T-helper 2 cell treated with Interferon-gamma antibody and Interleukin-4, amounts not matched to agents 100 ng/mL and 5 ng/mL, for 36 hours (primary cell): ENCODE results near the gene OSBPL7. TPM values are rescaled to one million over a fixed set of nuclear protein-coding genes. Genes with fewer than 3 reads are reported as not detected.

Experiments used
- intact Hi-C: fragments of 100-400 bp; cut with micrococcal nuclease; formaldehyde crosslinking; loops from one replicate; pipeline ENCODE4 v1.15.1; 2023
- total RNA-seq: library from RNA; stranded (reverse); gene quantifications from 2 replicates; pipeline ENCODE4 v1.2.3, GENCODE V29; 2022

Gene OSBPL7
- total RNA-seq, 1 donor from 2014 or later = 33.0 TPM

DNA sequence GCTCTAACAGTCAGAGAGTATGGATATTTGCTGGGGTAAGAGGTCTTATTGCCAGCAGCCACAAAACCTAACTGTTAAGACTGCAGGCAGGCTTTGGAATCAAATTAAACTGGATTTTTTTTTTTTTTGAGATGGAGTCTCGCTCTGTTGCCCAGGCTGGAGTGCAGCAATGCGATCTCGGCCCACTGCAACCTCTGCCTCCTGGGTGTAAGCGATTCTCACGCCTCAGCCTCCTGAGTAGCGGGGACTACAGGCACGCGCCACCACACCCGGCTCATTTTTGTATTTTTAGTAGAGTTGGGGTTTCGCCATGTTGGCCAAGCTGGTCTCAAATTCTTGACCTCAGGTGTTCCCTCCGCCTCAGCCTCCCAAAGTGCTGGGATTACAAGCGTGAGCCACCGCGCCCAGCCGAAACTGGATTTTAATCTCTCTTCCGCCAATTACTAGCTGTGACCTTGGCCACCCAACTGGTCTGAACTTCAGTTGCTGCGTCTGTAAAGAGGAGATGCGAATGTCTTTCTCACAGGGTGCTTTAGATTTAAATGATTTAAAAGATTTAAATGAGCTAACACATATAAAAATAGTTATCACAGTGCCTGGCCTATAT, 8.9 kb upstream of the OSBPL7 start:
- intact Hi-C loops = loop anchor here (1.0 kb wide), 4 partner anchors 9 to 181 kb away; partner anchors contain the start of genes KPNB1, OSBPL7, SCRN2 and SP2

DNA sequence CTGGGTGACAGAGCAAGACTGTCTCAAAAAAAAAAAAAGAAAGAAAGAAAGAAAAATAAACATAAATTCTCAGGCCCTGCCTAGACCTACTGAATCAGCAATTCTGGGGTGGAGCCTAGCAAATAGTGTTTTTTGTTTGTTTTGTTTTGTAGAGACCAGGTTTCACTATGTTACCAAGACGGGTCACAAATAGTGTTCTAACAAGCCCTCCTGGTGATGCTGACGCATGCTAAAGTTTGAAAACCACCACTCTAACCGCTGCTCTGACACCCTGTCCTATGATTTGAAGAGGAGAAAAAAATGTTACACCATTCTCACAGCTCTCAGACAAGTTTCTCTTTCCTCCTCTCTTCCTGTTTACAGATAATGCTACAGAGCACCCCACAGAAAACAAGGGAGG, 8.3 kb upstream of the OSBPL7 start:
- intact Hi-C loops = no loop called here

DNA sequence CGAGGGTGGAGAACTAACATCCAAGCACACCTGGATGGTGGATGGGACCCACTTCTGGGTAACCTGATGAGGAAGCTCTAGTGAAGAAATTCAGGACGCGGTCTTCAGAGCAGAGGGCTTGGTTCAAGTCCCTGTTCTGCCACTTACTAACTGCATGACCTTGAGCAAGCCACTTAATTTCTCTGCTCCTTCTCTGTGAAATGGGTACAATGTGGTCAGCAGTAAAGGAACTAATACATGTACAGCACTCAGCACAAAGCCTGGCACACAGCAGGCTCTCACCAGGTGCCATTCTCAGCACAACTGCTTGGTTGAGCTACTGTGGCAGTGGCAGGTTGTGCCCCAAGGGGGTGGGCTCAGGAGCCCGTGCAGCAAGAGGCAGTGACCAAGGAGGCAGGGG, 1.9 kb upstream of the OSBPL7 start:
- intact Hi-C loops = no loop called here

DNA sequence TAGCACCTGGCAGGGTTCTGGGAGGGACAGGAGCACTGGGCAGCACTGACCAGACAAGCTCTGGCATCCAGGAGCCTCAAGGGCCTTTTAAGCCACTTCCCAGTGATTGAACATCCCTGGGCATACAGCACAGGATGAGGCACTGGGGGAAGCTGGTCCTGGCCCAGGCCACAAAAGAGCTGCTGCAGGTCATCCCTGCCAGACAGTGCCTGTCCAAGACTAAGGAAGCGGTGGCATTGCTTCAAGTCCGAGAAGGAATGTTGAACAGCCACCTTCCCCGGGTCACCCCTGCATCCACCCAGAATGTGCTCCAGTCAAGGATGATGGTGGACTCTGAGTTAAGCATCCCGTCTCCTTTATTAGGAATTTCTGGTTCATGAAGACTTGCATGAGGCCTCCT, 1.2 kb upstream of the OSBPL7 start:
- intact Hi-C loops = no loop called here

DNA sequence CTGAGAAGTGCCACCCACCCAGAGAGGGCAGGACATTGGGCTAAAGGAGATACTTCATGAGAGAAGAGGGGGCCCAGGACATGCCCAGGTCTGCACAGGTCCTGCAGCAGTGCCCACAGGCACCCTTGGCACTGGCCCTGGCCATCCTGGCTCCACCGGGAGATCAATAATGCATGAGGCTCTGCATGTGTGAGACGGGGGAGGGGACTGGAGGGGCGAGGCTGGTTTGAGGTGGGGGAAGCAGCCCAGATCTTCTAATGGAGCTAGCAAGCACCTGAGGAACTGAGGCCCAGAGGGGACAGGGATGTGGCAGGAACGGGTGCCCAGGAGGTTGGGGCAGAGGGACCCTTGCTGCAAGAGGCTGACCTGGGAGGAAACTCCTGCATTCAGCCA, 567 bp downstream of the OSBPL7 start:
- intact Hi-C loops = loop anchor here (1.0 kb wide), 1 partner anchor 10 kb away; the partner anchor contains the start of genes LRRC46 and MRPL10

DNA sequence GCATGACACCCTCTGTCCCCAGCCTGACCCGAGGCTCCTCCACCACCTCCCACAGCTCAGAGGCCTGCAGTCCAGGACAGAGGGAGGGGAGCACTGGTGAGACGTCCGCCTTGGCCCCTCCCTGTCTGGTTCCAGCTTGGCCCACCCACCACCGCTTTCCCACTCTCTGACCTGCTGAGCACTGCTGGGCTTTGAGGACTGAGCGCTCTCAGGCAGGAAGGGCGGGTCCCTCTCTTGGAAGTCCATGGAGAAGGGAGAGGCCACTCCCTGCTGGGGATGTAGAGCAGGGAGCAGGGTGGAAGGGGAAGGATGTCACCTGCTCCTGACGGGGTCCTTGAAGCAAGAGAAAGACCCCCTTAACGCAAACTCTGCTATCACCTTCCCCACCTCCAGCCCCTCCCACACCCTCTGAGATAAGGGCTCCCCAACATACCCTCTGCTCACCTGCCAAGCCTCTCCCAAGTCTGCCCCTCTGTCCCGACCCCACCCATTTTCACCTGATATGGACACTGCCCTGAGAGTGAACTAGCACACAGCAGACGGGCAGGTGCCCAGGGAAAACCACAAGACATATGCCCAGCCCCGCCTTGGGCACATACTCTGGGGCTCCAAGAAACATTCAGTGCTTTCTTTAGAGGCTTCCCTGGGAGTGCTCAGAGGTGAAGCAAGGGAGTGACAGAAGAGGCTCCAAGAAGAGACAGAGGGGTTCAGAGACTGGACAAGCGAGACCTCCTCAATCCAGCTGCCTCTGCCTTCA, 1.4 kb downstream of the OSBPL7 start:
- intact Hi-C loops = no loop called here

DNA sequence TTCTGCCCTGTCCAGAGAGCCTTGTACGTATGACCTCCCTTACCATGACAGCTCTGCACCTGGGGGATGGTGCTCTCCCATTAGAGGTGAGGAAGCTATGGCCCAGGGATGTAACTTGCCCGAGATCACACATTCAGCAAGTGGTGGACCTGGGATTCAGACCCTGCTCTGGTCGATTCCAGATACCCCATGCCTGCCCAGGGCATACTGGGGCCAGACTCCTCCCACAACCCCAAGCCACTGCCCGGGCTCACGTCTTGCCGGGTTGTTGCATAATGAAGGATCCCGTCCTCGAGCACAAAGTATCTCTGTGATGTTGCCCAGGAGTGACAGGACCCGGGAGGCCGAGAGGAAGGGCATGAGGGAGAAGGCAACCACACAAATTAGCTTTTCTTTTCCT, 2.1 kb downstream of the OSBPL7 start:
- intact Hi-C loops = no loop called here

DNA sequence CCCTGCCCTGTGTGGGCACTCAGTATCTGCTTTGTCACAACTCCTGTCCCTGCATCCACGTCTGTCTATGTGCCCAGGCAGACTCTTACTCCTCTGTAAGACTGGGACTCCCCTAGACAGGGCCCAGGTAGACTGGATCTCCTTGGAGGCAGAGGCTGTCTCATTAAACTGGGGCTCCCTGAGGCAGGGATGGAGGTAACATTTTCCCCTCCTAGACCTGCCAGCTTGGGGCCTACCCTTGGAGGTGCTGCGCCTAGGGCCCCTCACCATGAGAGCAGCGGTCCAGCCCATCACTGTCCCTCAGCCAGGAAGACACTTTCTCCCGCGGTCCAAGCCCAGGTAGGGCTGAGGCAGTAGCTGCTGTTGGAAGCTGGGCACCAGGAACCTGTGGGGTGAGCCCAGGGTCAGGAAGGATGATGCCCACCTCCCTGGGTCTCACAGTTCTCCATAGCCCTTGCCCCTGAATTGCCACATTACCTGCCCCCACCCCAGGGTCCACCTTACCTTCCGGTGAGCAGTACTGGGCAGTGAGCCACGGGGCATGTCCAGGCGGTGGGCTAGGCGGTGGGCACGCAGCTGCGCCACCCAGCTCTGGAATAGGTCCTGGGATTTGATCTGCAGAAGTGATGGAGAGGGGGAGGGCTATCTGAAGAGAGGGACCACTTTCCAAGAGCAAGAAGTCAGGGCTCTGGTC, 3.4 kb downstream of the OSBPL7 start:
- intact Hi-C loops = no loop called here

DNA sequence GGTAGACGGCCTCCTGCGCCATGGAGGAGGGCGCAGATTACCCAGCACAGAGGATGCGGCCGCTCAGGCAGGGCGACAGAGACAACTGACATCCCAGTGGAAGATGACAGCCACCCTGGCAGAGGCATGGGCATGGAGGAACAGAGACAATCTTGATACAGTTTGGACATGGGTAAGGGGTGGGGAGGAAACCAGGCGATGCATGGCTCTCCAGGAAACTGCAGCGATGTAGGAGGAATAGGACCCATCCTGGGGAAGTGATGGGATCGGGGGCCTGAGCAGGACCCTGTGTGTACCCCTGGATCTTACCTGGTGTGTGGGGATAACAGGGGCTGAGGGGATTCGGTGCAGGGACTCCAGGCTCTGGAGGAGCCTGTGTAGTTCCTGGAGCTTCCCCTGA, 4.6 kb downstream of the OSBPL7 start:
- intact Hi-C loops = no loop called here

DNA sequence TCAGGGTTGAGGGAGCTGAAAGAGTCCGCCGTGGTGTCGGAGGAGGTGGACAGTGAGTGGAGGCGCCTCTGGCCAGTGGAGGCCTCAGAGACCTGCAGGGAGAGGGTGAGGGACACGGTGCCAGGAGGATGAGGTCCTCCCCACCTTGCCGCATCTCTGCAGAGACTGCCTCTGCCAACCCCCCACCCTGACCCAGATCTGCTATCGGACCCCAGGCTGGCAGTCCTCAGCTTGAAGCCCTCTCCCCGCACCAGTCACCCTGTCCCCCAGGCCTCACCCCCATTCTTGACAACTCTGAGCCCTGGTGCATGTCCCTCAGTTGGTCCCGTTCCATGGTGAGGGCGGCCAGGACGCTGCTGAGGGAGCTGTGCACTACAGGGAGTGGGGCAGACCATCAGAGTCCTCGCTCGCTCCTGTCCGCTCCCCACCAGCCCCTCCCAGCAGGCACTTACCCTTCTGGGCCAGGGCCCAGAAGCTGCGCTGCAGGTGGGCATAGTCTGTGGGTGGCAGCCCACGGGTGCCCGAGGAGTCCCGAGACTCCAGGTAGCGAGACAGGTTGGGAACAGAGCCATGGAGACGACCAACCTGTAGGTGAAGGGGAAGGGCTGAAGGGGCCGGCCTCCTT, 5.4 kb downstream of the OSBPL7 start:
- intact Hi-C loops = no loop called here

DNA sequence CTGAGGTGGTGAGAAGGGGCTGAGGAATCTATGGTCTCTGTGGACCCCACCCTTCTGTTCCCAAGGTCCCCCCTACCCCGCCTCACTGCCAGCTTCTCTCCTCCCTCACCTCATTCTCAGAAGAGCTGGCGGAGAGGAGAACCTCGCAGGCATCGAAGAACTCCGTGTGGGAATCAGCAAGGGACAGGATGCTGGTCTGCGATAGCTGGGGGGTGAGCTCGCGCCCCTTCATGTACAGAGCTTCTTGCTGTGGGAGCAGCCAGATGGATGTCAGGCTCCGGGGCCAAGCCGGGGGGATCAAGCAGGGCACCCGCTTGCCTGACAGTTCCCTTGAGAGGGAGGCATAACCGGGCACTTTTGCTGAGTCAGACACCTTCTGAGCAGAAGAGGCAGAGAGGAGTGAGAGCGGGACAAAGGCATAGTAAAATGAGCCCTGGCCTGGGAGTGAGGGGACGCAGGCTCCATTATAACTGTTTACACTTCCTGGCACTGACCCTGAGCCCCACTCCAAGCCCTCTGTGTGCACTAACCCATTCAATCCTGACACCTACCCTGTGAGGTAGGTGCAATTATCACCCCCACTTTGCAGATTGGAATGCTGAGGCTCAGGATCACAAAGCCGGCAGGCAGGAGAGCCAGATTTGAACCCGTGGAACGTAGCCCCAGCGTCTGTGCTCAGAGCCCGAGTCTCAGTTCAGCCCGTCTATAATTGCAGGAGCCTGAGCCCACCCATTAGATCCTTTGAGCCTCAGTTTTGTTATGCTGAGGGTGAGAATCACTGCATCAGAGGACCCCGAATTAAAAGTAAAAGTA, 6.3 kb downstream of the OSBPL7 start:
- intact Hi-C loops = no loop called here

DNA sequence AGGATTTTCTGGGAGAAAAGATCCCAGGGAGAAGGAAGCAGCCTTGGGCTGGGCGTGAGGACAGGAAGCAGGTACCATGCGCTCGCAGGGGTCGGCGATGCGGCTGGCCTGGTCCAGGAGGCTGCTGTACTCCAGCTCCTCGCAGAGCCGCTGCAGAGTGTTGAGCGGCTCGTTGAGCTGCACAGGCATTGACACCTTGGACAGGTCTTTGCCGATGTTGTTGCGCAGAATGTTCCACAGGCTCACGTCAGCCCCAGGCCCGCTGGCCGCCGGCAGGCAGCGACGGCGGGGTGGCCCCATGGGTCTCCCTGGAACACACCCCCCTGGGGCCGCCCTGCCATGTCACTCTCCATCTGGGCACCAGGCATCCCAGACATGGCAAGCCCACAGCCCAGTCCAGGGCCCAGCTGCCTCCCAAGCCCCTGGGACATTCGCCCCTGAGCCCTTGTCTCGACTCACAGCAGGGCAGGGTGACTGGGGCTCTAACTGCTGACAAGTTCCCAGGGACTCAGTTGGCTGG, 8.0 kb downstream of the OSBPL7 start:
- intact Hi-C loops = no loop called here

DNA sequence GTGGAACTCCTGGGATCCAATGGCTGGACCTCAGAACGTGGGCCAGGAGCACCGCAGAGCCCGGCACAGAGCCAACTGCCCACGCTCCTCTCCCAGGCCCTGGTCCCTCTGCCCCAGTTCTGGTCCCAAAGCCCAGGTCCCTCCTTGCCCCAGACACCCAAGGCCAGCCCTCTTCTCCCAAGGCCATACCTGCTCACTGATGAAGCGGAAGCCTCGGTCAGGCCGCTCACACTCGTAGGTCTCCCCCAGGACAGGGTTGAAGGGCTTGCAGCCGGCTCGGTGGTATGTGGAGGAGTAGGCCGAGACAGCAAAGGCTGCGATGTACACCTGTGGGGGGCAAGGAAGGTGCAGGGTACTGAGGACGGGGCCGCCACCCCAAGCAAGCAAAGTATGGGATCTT, 8.5 kb downstream of the OSBPL7 start:
- intact Hi-C loops = no loop called here

DNA sequence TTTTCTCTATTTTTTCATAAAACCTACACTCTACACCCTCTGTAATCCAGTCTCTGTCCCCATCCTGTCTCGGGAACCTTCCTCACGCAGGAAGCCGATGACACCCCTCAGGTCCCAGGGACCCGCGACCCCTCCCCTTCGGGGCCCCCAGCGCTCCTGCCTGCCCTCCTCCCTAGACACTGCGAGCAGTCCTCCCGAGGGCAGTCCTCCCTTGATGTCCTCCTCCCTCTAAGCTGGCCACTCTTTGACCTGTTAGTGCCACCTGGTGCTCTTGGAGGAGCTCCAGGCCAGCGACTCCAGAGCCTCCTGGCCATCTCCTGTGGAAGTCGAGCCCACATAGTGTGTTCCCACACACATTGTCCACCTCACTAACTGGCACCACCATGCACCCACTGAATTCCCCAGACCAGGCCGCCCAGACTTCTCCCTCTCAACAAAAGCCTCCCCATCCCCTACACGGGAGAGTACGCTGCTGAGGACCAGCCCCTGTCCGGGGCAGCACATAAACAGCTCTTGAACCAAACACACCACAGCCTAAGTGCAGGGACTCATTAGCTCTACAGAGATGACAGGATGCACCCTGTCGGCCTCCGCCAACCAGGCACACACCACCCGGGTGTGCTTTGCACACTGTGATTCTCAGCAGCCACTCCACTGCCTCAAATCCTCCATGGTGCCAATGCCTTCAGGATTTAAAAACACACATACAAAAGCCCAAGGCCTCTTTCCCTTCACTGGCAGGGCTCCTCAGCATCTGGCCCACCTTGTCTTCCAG, 9.3 kb downstream of the OSBPL7 start:
- intact Hi-C loops = no loop called here

DNA sequence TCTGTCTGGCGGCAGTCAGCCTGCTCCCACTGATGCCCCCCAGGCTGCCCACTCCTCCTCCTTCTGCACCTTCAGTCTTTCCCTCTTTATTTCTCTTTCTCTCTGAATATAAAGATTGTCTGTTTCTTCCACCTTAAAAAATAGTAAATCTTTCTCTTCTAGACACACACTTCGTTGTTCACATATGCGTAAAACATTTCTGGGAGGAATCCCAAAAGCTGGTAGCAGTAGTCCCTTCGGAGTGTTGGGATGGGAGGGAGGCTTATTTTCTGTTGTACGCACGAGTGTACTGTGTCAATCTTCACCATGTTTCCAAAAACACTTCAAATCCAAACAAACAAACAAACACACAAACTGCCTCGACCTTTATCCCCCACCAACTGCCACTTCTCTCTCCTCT, 9.9 kb downstream of the OSBPL7 start:
- intact Hi-C loops = no loop called here

DNA sequence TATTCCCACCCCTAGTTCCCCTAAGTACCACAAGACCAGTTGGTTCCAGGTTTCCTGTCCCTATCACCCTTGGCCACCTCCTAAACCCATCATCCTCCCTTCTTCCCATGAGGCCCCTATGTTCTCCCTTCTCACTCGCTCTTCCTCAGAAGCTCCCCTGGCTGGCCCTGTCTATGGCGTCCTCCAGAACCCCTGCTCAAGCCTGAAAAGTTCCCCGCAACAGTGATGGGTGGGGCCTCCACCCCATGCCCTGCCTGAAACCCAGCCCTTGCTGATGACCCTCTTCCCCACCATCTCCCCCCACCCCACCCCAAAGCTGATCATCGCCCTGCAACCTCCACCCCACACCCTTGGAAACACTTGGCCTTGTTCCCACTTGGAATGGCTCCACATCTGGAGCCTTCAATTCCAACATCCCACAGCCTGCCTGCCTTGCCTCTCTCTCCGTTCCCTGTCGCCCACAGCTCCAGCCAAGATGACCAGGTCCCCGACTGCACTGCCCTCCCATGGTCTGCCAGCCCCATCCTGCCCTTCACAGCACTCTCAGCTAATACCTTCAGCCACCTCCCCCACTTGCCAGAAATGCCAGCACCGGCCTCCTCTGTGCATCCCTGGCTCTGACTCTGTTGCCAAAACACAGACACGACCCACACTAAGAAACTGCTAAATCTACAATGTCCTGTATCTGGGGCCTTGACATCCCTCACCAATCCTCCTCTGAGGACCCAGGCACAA, 10.5 kb downstream of the OSBPL7 start:
- intact Hi-C loops = no loop called here

DNA sequence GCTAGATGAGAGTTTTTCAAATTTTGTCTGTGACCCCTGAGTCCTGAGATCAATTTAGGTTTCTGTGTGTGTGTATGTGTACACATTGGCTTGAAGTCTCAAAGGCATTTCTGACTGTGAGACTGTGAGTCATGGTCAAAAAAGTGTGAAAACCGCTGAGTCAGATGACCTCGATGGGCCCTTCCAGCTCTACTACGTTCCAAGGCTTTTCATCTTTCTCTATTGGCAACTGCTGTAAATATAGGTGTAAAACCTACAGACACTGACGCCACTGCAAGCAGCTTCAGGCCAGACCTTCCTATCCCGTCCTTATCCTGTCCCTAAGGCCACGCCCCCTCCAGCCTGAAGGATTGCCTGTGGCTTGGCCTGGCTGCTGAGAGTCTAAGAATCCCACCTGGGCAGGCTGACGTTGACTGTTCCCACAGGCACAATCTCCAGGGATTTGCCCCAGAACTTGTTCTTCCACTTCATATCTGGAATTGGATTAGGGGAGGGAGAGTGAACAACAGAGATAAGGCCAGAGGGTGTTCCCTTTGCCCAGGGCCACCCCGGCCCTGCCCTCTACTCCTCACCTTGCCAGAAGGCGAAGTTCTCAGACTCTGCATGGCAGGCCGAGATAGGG, 11.3 kb downstream of the OSBPL7 start:
- intact Hi-C loops = no loop called here

DNA sequence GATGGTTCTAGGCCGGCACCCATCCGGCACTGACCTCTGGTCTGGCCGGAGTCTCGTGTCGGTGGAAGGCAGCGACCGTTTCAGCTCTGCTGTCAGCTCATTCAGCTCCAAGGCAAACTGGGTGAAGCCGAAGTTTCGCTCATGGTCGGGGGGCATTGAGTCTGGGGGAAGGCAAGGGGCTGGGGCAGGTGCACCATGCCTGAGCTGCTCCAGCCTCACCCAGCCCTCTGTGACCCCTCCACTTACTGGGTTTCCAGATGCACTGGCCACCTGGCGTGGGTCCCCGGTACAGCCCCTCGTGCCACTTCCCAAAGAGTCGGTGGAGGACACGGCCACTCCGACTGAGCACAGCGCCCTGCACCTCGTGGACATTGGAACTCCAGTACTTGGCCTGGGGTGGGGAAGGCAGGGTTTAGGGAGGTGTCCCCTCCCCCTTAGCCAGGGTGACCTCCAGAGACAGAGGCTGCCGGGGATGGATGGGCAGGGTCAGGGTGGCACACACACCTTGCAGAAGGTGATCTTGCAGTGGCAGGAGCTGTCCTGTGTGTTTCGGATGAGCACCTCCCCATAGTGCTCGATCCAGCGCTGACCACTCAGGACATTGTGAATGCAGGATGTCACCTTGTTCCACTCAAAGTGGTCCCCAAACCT, 12.6 kb downstream of the OSBPL7 start:
- intact Hi-C loops = no loop called here
